GM21723 (cell line): Measurements from ENCODE around the gene SEPTIN12.

Source experiments
- ATAC-seq: cut with Tn5 transposase; IDR thresholded peaks from one replicate; pipeline ENCODE4 v1.9.1; 2021; ENCODE audit warnings: mild to moderate bottlenecking, moderate library complexity; ENCODE audit not compliant: unreplicated experiment

Gene SEPTIN12, protein sequence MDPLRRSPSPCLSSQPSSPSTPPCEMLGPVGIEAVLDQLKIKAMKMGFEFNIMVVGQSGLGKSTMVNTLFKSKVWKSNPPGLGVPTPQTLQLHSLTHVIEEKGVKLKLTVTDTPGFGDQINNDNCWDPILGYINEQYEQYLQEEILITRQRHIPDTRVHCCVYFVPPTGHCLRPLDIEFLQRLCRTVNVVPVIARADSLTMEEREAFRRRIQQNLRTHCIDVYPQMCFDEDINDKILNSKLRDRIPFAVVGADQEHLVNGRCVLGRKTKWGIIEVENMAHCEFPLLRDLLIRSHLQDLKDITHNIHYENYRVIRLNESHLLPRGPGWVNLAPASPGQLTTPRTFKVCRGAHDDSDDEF

DNA sequence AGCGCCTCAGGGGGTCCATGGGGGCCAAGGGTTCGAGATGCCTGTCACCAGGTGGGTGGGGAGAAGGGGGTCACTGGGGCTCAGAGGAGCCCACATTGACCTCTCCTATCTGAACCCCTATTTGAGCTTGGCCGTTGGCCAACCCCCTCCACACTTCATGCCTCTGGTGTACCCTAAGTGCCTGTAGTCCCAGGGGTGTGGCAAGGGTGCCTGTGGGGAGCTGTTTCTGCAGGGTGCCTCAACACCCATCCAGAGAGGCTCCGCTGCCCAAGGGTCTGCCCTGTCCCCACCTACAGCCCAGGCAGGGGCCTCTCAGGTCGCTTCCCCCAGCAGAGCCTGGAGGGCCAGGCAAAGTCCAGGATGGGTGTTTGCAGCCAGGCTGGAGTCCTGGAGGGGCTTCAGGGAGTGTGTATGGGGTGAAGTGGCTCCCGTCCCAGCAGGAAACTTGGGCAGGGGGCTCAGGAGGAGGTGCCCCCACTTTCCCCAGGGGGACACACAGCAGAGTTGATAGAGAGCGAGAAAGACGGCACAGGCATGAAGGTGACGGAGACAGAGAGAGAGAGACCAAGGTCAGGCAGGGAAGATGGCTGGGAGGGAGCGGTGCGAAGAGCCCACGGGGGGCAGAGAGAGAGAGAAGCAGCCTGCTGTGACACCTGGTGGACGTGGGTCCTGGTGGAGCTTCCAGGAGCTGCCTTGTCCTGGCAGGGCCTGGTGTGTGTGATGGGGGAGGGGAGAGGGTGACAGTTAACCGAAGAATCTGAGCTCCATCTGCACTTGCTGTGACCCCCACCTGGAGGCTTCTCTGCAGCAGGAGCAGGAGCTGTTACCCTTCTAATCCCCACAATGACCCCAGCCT, at the start of gene SEPTIN12:
Gene SEPTIN12, minus strand, starts transcription at position 719 of the 856 bp plus-strand sequence. Its CDS starts 700 bp downstream, at position 19.
- ATAC-seq, result no peak

- no peak for ATAC-seq
These were observed 48.6 kb upstream of the SEPTIN12 start for GRCh38 chr16:4836727-4837126.

DNA sequence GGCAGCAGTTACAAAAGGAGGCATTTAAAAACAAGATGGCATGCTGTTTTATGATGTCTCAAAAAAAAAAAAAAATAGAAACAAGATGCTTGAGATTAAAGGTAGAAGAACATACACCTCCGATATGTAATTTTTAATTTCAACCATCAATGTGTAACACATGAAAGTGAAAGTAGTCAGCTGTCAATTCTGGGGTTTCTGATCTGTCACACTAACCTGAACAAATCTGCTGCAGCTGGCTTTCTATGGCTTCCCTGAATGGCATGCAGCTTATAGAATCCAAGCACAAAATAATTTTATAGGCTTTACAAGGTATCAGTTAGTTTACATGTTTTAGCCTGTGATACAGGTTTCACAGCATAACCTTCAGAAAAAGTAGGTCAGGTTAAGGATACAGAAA, 45.4 kb upstream of the SEPTIN12 start:
- ATAC-seq, result no peak

GRCh38 chr16:4832698-4833343, 44.7 kb upstream of the SEPTIN12 start:
- ATAC-seq, result no peak

DNA sequence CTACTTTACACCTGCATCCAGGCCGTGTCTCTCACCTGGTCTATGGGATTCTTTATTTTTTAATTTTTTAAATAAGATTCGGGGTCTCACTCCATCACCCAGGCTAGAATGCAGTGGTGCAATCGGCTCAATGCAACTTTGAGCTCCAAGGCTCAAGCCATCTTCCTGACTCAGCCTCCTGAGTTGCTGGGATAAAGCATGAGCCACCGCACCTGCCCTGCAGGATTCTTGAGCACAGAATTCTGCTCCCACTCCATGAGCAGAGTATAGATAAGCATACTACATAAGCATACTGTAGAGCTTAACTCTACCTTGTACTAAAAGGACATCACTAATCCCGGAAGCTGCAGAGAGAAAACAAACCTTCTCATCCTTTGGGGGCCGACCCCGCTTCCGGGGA, 43.5 kb upstream of the SEPTIN12 start:
- ATAC-seq, result no peak

DNA sequence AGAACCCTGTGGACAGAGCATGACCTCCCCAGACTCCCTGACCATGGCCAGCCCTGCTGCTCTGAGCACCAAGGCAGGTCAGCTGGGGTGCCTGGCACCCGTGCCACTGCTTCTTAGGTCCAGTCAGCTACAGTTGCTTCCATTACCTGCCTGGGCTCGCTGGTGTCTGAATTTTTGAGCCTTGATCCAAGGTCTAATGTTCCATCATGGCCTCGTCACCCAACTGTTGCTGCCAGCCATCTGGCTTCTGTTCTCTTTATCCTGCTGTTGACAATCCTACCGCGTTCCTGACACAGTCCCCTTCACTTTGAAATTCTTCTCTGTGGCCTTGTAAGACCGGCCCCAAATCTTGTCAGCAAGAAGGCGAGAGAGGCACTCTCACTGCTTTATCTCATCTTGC, 42.3 kb upstream of the SEPTIN12 start:
- no peak for ATAC-seq

- no peak for ATAC-seq
These were observed 40.6 kb upstream of the SEPTIN12 start for GRCh38 chr16:4828567-4829321.

GRCh38 chr16:4826980-4827379, 38.8 kb upstream of the SEPTIN12 start:
- ATAC-seq, result no peak

- ATAC-seq, result no peak
These were observed 38.4 kb upstream of the SEPTIN12 start for GRCh38 chr16:4826526-4826925.

DNA sequence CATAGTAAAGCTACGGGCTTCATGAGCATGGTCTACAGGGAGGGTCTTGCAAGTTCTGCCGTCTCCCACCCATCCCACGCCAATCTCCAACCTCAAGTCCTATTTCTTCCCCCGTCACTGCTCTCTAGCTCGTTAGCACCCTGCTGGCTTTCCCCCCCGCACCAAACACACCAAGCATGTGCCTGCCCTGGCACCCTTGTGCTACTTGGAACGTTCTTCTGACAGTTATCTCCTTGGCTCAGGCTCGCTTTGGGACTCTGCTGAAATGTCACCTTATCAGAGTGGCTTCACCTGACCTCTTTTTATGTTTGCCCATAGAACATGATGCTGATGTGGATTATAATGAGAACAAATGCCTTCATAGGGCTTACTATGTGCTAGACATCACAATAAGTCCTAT, 37.1 kb upstream of the SEPTIN12 start:
- ATAC-seq, result no peak

GRCh38 chr16:4820652-4821051, 32.5 kb upstream of the SEPTIN12 start:
- ATAC-seq, result no peak

GRCh38 chr16:4814542-4815173, 26.5 kb upstream of the SEPTIN12 start:
- ATAC-seq, result no peak

DNA sequence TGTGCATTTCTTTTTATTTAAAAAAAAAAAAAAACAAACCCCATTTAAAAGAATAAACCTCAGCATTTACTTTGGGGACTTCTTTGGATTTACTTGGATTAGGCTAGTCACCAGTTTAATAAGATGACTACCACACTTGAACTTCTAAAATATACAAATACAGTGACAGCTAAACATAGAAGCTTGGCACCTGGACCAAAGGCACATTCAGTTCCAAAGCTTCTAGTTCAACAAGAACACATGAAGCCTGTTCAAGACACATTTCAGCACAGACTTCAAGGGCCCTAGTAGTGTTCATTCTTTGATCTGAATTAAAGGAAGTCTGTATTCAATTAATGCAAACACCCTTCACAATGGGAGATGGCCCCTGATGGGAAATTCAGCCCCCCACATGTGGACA, 25.9 kb upstream of the SEPTIN12 start:
- ATAC-seq, result no peak

DNA sequence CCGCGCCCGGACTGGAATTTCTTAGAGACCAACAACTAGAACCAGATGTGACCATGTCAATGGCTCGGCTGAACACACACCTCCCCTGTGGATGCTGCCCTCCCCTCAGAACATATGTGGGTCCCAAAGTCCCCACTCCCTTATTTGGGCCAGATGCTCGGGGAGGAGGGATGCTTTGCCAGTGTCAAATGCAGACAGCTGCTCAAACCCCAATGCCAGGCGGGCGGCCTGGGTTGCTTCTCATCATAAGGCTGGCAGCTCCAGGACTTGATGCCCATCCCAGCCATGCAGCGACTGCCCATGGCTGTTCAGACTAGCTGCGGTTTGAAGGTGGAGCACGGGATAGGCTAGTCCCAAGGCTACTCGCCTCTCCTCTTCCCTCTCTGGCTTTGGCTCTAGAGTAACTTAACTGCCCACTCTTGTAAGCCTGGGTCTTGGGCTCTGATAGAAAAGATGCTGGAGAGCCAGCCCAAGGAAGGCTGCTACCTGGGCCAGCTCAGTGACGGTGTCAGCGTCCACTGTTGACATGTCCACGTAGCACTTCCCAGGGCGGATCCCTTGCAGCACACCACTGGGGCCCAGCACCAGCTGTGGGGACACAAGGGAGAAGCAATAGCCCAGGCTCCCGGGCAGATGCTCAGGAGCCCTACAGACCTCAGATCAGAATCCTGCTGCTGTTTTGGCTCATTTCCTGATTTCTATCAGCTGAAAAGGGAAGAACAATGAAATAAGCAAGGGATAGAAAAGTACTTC, 25.3 kb upstream of the SEPTIN12 start:
- ATAC-seq, result no peak

DNA sequence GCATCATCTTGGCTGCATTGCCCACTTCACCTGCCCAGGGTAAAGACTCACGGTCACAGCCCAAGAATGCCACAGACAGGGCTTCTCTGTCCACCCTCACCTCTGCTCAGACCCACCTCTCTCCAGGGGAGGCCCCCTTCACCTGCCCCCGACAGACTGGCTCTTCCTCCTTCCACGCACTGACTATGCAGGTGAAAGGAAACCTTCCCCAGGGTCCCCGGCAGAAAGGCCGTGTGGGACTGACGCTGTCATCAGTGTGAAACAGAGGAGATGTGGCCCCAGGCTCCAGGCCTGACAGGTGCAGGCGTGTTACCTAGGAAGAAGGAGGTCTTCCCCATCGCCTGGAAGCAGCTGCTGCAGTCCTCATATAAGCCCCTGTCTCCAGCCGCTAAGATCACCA, 23.6 kb upstream of the SEPTIN12 start:
- no peak for ATAC-seq

GRCh38 chr16:4811242-4811641, 23.1 kb upstream of the SEPTIN12 start:
- ATAC-seq, result no peak

GRCh38 chr16:4806280-4806679, 18.1 kb upstream of the SEPTIN12 start:
- ATAC-seq, result no peak

DNA sequence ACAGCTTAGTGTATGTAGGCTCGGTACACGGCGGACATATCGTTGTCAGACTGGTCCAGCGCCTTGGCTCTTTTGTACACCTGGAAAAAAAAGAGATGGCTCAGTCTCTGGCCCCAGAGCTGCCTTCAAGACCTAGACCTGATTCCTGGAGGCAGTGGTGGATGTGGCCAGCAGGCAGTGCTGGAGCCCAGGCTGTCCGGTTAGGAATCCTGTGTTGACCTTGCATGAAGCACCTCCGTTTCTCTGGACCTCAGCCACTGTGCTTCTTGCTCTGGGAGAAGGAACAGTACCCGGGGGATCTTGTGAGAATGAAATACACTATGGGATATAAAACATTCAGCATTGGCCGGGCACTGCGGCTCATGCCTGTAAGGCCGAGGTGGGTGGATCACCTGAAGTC, 17.1 kb upstream of the SEPTIN12 start:
- ATAC-seq, result no peak

DNA sequence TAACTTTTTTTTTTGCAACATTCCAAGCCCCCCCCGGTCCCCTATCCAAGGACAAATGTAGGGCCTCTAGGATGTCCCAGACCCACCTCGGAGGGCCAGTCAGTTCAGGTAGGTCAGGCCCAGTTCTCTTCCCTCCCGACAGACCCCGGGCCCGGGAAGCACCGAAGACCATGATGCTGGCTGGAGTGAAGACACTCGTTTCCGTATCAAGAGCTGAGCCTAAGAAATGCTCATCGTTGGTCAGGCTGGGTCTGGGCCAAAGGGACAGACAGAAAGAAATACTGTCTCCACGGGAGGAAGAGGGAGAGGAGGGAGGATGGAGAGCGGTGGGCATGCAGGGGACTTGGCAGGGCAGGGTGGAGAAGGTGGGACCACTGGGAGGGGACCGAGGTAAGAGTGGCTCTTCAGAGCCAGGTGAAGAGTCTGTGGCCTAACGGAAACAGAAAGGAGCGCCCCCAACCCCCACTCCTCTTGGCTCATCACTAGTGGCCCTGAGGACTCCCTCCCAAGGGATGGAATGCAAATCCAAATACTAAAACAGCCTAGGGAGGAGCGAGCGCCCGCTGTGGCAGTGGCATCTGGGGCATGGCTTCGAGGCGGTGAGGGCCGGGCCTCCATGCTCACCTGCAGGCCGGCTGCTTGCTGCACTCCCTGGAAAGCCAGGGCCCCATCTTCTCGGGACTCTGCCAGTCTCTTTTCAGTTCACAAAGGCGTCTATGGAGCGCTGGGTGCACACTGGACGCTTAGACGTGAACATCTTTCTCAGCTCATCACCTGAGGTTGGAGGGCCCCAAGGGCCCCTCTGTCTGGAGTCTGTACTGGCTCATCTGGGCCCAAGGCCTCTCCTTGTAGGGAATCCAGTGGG, 16.0 kb upstream of the SEPTIN12 start:
- ATAC-seq, result no peak
